GM12878 (cell line): ENCODE data around the gene LMAN2. TPM values are rescaled to one million over a fixed set of nuclear protein-coding genes. Genes with fewer than 3 reads are reported as not detected.

Experiments
- ATAC-seq: fragments of 200-7000 bp; cut with Tn5 transposase; 3 replicates; pipeline ENCODE4 v1.9.1; 2020; ENCODE audit warnings: mild to moderate bottlenecking, moderate library complexity
- BruUV-seq: library from RNA; stranded (reverse); fragments of 400-500 nt; replicated peaks from 2 replicates; lab custom pipeline; 2021; lab: Mats Ljungman, UMichigan
- CTCF ChIA-PET: fragments of 300-600 bp; sonication (Branson Sonifier 250); formaldehyde crosslinking; extraction: SDS; loops from one replicate; lab custom pipeline; 2021; ENCODE audit warnings: inconsistent platforms; lab: Yijun Ruan, JAX
- POLR2A ChIA-PET: fragments of 350-600 bp; formaldehyde crosslinking; extraction: SDS; loops from one replicate; lab custom pipeline; 2021; ENCODE audit warnings: inconsistent platforms; lab: Charles Lee
- RAD21 ChIA-PET: fragments of 300-600 bp; sonication (Branson Sonifier 250); formaldehyde crosslinking; loops from one replicate; lab custom pipeline; 2023; ENCODE audit warnings: antibody characterized with exemption; ENCODE audit not compliant: unreplicated experiment; lab: Charles Lee
- SMC1A ChIA-PET: fragments of 300-600 bp; sonication (Branson Sonifier 250); formaldehyde crosslinking; loops from one replicate; lab custom pipeline; 2023; ENCODE audit not compliant: unreplicated experiment, uncharacterized antibody; lab: Charles Lee
- DNase-seq: peaks from one replicate; pipeline ENCODE4 v3.0.0-alpha.2; 2011; ENCODE audit warnings: low read depth, low spot score
- FAIRE-seq: peaks from 3 replicates; lab custom pipeline; 2011; peaks lifted over from hg19 to GRCh38; lab: Jason Lieb, UNC
- H2AFZ ChIP-seq: 2 replicates; pipeline ENCODE4 v1.6.0; 2011; ENCODE audit warnings: low read depth, low read length, control low read depth; ENCODE audit not compliant: control insufficient read depth
- H3K27ac ChIP-seq: 2 replicates; pipeline ENCODE4 v1.5.1; 2011; ENCODE audit warnings: control low read depth; ENCODE audit not compliant: control insufficient read depth, insufficient read depth
- H3K27me3 ChIP-seq, 2 experiments: replicated peaks in 1 of 2; 2 replicates each; pipeline versions ENCODE4 v1.6.0 to v1.6.1; 2011; ENCODE audit warnings: low read length in 1 of 2; ENCODE audit not compliant: control insufficient read depth in 2 of 2, insufficient read depth in 2 of 2
- H3K36me3 ChIP-seq, 2 experiments: 2 replicates each; pipeline ENCODE4 v1.5.1; 2011; ENCODE audit warnings: low read length in 1 of 2; ENCODE audit not compliant: control insufficient read depth in 2 of 2, insufficient read depth in 2 of 2
- H3K4me1 ChIP-seq: 2 replicates; pipeline ENCODE4 v1.6.1; 2011; ENCODE audit warnings: mild to moderate bottlenecking, low read length, moderate library complexity, mixed read lengths; ENCODE audit not compliant: control insufficient read depth, insufficient read depth
- H3K4me2 ChIP-seq: 2 replicates; pipeline ENCODE4 v1.6.0; 2011; ENCODE audit warnings: control low read depth; ENCODE audit not compliant: control insufficient read depth, insufficient read depth
- H3K4me3 ChIP-seq: fragments of 200-600 bp; sonication (generic); 2 replicates; pipeline ENCODE4 v1.5.1; 2016
- H3K79me2 ChIP-seq: 2 replicates; pipeline ENCODE4 v1.6.0; 2011; ENCODE audit warnings: low read length; ENCODE audit not compliant: control insufficient read depth, insufficient read depth
- H3K9ac ChIP-seq: 2 replicates; pipeline ENCODE4 v1.8.0; 2011; ENCODE audit warnings: low read length, control low read depth, mixed read lengths; ENCODE audit not compliant: control insufficient read depth, insufficient read depth
- H3K9me3 ChIP-seq: replicated peaks from 3 replicates; pipeline ENCODE4 v1.5.1; 2011; ENCODE audit warnings: mild to moderate bottlenecking, low read length; ENCODE audit not compliant: control insufficient read depth, insufficient read depth
- H4K20me1 ChIP-seq: 2 replicates; pipeline ENCODE4 v1.6.0; 2011; ENCODE audit not compliant: control insufficient read depth, insufficient read depth
- CBX5 ChIP-seq: sonication (generic); IDR thresholded peaks from 2 replicates; pipeline ENCODE4 v1.6.1; 2016; ENCODE audit warnings: low read depth, moderate library complexity, mild to moderate bottlenecking, inconsistent platforms
- CREM ChIP-seq: IDR thresholded peaks from 2 replicates; pipeline ENCODE4 v1.6.1; 2014; ENCODE audit warnings: antibody characterized with exemption, low read depth
- POLR2A ChIP-seq: IDR thresholded peaks from 2 replicates; pipeline ENCODE4 v1.6.1; 2011; ENCODE audit warnings: low read depth, mild to moderate bottlenecking, low read length
- RELA ChIP-seq: fragments of 450-650 bp; IDR thresholded peaks from 2 replicates; pipeline ENCODE4 v1.8.0; 2014; ENCODE audit warnings: borderline replicate concordance; ENCODE audit not compliant: partially characterized antibody
- ZBED1 ChIP-seq: IDR thresholded peaks from 2 replicates; pipeline ENCODE4 v1.6.1; 2016; ENCODE audit warnings: borderline replicate concordance
- WGBS: methylation state at CpG from one replicate; pipeline ENCODE4 v1.1.6; 2016; ENCODE audit warnings: low lambda C conversion rate; ENCODE audit not compliant: insufficient replicate concordance, insufficient coverage; ENCODE audit errors: missing lambda C conversion rate; 5-methylcytosine and 5-hydroxymethylcytosine counted together
- in situ Hi-C: fragments of 300-500 bp; cut with MboI; formaldehyde crosslinking; loops from 9 replicates; pipeline ENCODE4 v1.14.3; 2018; ENCODE audit warnings: mixed read lengths
- intact Hi-C: fragments of 100-400 bp; cut with micrococcal nuclease; formaldehyde crosslinking; loops from one replicate; pipeline ENCODE4 v1.14.2; 2022; ENCODE audit not compliant: unreplicated experiment
- polyA plus RNA-seq, 11 experiments: library from polyadenylated mRNA; depleted of rRNA in 4 of 11; unstranded in 6 of 11; stranded (reverse) in 5 of 11; fragments of >200 nt; fragmentation: Nextera tagmentation in 4 of 11; fragmentation: Illumina TruSeq in 1 of 11; extraction: Ambion mirVana in 4 of 11; extraction: Trizol in 1 of 11; gene quantifications; 1 replicate in 1 of 11; 2 replicates in 10 of 11; pipeline versions ENCODE4 v1.2.1 to v1.2.3, GENCODE V29; 2011 to 2016; ENCODE audit warnings: inconsistent platforms in 2 of 11, missing spikeins in 2 of 11, low read depth in 1 of 11
- total RNA-seq, 4 experiments: library from RNA; depleted of rRNA in 3 of 4; stranded (reverse); fragments of >200 nt in 3 of 4; fragmentation: Illumina TruSeq in 1 of 4; extraction: Trizol in 1 of 4; gene quantifications; 2 replicates each; pipeline versions ENCODE4 v1.2.1 to v1.2.3, GENCODE V29; 2013 to 2021

The LMAN2 gene
- total and polyA plus RNA-seq, 10 of the 15 experiments (the other 5 are each of a cell fraction or from before 2014, with no cell fraction given), result 2.4 to 264 (median 147) TPM

DNA sequence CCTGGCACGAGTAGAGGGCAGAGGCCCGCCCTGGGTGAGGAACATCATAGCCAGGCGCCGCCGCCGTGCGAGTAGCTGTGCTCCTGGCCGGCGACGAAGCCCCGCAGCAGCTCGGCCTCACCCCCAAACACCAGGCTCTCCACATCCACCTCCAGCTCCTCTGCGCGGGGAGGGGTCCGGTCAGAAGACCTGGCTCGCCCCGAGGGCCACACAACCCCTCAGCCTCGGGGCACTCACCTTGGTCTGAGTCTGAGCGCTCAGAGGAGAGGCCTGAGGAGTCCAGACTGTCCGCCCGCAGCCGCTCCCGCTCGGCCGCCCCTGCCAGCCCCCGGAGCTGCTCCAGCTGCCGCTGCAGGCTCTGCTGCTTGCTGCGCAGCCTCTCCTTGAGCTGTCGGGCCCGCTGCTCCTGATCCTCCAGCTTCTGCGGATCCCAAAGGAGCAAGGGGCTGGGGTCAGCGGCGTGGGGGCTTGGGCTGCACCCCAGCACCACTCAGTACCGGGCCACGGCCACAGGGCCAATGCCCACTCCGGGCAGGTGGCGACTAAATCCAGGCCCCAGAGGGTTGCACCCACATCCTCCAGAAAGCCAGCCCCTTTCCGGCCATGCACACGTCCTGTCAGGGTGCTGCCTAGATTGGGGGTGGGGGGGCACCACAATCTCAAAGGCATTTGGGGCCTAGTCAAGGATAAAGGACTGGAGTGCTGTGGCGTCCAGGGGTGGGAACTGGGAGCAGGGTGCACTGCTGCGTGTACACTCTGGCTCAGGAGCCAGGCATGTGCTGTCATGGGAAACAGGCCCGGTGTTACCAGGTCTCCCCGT lies 43.7 kb downstream of the LMAN2 start:
- POLR2A ChIA-PET, result no interaction called here
- TF ChIP-seq RELA (no peak), ZBED1 (peak; percentile 20; the same call in 1 of the 2 replicates), CREM (no peak), CBX5 (no peak), POLR2A (peak; percentile 70)
- WGBS, result 50% methylated on average over 33 of the region's 43 CpGs
- in situ Hi-C loops, result no loop called here
- SMC1A ChIA-PET, result interaction anchor here (2.1 to 2.9 kb wide), 2 partner anchors 141 to 194 kb away, joined by 4 to 19 read pairs; no protein-coding TSS in a partner anchor
- Histone ChIP-seq H3K4me3 (no peak overlapping the region), H3K36me3 (peaks cover 7 to 16% of the 10 kb centered on the region in 2 experiments), H3K27ac (no peak overlapping the region; the same call in 1 of the 2 replicates), H3K79me2 (peaks cover 39% of the 10 kb centered on the region), H3K9me3 (no peaks in the 10 kb centered on the region), H4K20me1 (no peaks in the 10 kb centered on the region), H3K27me3 (no peaks in the 10 kb centered on the region), H2AFZ (no peak overlapping the region), H3K4me2 (no peak overlapping the region), H3K9ac (no peak overlapping the region), H3K4me1 (peaks cover 26% of the 10 kb centered on the region)
- FAIRE-seq, result no peak
- RAD21 ChIA-PET, result no interaction called here
- CTCF ChIA-PET, result interaction anchor here (1.0 to 3.6 kb wide), 5 partner anchors 10 to 196 kb away, joined by 4 to 56 read pairs (median 25); no protein-coding TSS in a partner anchor
- no peak for ATAC-seq
- BruUV-seq, result no TSS peak
- no peak for DNase-seq
- intact Hi-C loops, result loop anchor here (2.0 to 10.0 kb wide), 2 partner anchors 149 to 287 kb away; partner anchors contain the start of gene TMED9
